GM21717 (cell line): ENCODE results near the gene TSPAN4.

Experiments
- ATAC-seq: cut with Tn5 transposase; IDR thresholded peaks from one replicate; pipeline ENCODE4 v1.9.1; 2021; ENCODE audit warnings: mild to moderate bottlenecking, moderate library complexity; ENCODE audit not compliant: unreplicated experiment

TSPAN4 gene

GRCh38 chr11:833114-833791 lies 9.4 kb upstream of the TSPAN4 start:
- no peak for ATAC-seq

GRCh38 chr11:833849-834311 lies 8.8 kb upstream of the TSPAN4 start:
- no peak for ATAC-seq

- ATAC-seq = no peak
Observed at GRCh38 chr11:834371-835316, 8.0 kb upstream of the TSPAN4 start.

DNA sequence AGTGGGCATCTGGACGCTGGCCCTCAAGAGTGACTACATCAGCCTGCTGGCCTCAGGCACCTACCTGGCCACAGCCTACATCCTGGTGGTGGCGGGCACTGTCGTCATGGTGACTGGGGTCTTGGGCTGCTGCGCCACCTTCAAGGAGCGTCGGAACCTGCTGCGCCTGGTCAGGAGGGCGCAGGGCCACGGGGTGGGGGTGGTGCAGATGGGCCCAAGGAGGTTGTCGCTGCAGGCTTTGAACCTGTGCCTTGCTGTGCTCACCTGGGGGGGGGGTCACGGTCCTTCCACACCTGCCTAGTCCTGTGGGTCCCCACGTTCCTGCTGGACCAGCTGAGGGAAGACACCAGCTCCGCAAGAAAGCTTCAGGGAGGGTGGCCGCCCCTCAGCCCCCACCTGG lies 6.4 kb upstream of the TSPAN4 start:
- no peak for ATAC-seq

DNA sequence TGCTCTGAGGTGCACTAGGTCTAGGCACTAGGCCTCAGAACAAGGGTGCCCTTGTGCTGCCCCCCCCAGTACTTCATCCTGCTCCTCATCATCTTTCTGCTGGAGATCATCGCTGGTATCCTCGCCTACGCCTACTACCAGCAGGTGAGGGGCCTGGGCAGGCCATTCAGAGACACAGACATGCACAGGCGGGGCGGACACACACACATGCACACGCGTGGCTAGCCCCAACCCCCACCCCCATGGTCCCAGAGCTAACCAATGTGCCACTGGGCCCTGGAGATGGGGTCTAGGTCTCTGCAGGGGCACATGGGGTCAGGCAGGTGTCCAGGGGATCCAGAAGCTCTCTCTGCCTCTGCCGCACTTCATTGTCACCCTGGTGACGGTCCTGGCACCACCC lies 6.0 kb upstream of the TSPAN4 start:
- ATAC-seq = no peak

DNA sequence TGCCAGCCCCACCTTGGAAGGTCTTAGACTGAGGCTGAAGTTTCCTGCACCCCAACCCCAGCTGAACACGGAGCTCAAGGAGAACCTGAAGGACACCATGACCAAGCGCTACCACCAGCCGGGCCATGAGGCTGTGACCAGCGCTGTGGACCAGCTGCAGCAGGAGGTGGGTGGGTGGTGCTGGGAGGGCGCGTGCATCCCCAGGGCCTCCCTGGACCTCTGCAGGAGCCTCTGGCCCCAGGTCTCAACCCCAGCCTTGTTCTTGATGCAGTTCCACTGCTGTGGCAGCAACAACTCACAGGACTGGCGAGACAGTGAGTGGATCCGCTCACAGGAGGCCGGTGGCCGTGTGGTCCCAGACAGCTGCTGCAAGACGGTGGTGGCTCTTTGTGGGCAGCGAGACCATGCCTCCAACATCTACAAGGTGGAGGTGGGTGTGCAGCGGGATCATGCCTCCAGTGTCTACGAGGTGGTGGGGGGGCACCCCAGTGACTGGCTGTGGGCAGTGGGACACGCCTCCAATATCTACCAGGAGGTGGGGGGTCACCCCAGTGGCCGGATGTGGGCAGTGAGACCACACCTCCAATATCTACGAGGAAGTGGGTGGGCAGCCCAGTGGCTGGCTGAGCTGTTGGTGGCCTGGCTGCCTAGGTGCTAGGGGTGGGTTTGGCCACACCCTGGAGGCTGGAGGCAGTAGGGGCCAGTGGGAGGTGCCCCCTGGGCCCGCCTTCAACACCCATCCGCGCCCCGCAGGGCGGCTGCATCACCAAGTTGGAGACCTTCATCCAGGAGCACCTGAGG lies 5.3 kb upstream of the TSPAN4 start:
- no peak for ATAC-seq

GRCh38 chr11:837990-838307 lies 4.7 kb upstream of the TSPAN4 start:
- no peak for ATAC-seq

GRCh38 chr11:838441-839279 lies 4.0 kb upstream of the TSPAN4 start:
- ATAC-seq = no peak

DNA sequence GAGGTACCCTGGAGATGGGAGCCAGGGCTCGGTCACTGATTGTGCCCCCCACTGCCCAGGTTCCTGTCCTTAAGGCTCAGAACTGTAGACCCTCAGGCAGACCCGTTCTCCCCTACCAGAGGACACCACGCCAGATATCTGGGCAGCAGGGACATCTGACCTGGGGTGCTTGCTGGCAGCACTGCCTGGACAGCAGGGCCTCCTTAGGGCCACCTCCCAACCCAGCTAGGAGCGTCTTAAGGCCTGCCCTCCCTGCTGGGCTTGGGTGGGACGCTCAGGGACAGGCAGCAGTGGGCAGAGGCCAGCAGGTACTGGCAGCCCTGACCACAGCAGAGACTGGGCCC lies 3.4 kb upstream of the TSPAN4 start:
- no peak for ATAC-seq

DNA sequence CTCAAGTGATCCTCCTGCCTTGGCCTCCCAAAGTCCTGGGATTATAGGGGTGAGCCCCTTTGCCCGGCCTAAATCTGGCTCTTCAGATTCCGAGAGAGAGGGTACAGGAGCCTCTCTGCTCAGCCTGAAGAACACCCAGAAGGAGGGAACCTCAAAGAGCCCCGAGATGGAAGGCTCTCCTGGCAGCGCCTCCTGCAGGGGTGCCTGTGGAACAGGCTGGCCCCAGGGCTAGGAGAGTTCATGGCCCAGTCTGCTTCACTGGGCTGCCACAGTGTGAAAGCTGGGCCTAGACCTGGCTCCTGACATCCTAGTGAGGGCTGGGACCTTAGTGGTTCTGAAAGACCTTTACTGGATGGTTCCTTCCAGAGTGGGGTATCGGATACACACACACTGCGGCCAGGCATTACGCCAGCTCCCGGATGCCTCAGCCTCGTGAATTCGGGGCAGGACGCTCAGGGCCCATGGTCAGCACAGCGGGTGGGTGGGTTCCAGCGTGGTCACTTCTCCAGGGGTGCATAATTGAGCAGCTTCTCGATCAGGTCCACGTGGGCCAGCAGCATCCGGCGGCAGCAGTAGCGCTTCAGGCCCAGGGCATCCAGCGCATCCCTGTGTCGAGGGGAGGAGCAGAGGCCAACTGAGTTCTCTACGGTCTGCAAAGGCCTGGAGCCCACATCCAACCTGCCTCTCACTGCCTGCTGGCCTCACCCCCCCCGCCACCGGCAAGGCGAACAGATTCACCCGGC lies 2.6 kb upstream of the TSPAN4 start:
- ATAC-seq = no peak

- peak; percentile 24 for ATAC-seq
Observed at GRCh38 chr11:841981-842369, 677 bp upstream of the TSPAN4 start.

- no peak for ATAC-seq
Observed at GRCh38 chr11:843086-843734, 558 bp downstream of the TSPAN4 start.

- ATAC-seq = no peak
Observed at GRCh38 chr11:843818-844692, 1.4 kb downstream of the TSPAN4 start.

- no peak for ATAC-seq
Observed at GRCh38 chr11:844693-845644, 2.3 kb downstream of the TSPAN4 start.

- no peak for ATAC-seq
Observed at GRCh38 chr11:845872-846495, 3.3 kb downstream of the TSPAN4 start.

- ATAC-seq = no peak
Observed at GRCh38 chr11:846496-847098, 3.9 kb downstream of the TSPAN4 start.

GRCh38 chr11:847876-848275 lies 5.2 kb downstream of the TSPAN4 start:
- ATAC-seq = no peak
